Lower leg skin (tissue), 3 donors: ENCODE data around the gene ZFYVE9.

Experiments used
- POLR2A ChIP-seq, 2 donors: fragments of 450-650 bp; IDR thresholded peaks; one replicate each; pipeline ENCODE4 v1.6.1; 2016 to 2017; ENCODE audit warnings: antibody characterized with exemption in 2 of 2, mild to moderate bottlenecking in 1 of 2, moderate library complexity in 1 of 2
- TF ChIP-seq, protein P1 (sequence below), 3 donors: fragments of 450-650 bp; IDR thresholded peaks; one replicate each; pipeline ENCODE4 v1.5.1; 2016; ENCODE audit warnings: antibody characterized with exemption in 3 of 3, mild to moderate bottlenecking in 3 of 3, moderate library complexity in 2 of 3

GRCh38 chr1:52234708-52235107 lies 92.8 kb downstream of the ZFYVE9 start:
- TF ChIP-seq POLR2A (IDR thresholded peaks at IDR 0.05), result no peak
- TF ChIP-seq, protein P1, sequence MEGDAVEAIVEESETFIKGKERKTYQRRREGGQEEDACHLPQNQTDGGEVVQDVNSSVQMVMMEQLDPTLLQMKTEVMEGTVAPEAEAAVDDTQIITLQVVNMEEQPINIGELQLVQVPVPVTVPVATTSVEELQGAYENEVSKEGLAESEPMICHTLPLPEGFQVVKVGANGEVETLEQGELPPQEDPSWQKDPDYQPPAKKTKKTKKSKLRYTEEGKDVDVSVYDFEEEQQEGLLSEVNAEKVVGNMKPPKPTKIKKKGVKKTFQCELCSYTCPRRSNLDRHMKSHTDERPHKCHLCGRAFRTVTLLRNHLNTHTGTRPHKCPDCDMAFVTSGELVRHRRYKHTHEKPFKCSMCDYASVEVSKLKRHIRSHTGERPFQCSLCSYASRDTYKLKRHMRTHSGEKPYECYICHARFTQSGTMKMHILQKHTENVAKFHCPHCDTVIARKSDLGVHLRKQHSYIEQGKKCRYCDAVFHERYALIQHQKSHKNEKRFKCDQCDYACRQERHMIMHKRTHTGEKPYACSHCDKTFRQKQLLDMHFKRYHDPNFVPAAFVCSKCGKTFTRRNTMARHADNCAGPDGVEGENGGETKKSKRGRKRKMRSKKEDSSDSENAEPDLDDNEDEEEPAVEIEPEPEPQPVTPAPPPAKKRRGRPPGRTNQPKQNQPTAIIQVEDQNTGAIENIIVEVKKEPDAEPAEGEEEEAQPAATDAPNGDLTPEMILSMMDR (IDR thresholded peaks at IDR 0.05), result no peak
